SK-N-SH (cell line): ENCODE data around the gene AMD1. TPM values are rescaled to one million over a fixed set of nuclear protein-coding genes. Genes with fewer than 3 reads are reported as not detected.

Source experiments
- CTCF ChIA-PET: fragments of 300-600, 350-600 bp; formaldehyde crosslinking; extraction: SDS; loops from one replicate; lab custom pipeline; 2021; lab: Yijun Ruan, JAX
- POLR2A ChIA-PET: fragments of 350-600 bp; sonication (Branson Sonifier 250); formaldehyde crosslinking; extraction: SDS; loops from one replicate; lab custom pipeline; 2020; ENCODE audit warnings: antibody characterized with exemption, inconsistent platforms; lab: Yijun Ruan, JAX
- DNase-seq: peaks from one replicate; pipeline ENCODE4 v3.0.0; 2012
- H2AFZ ChIP-seq: fragments of 200-600 bp; sonication (generic); 2 replicates; pipeline ENCODE4 v1.8.1; 2016; ENCODE audit warnings: antibody characterized with exemption, mild to moderate bottlenecking, low read depth
- H3F3A ChIP-seq: fragments of 200-600 bp; sonication (generic); replicated peaks from 2 replicates; pipeline ENCODE3; 2016; ENCODE audit warnings: antibody characterized with exemption, mild to moderate bottlenecking; ENCODE audit not compliant: insufficient read depth
- H3K27ac ChIP-seq, 2 experiments: fragments of 200-500 bp in 1 of 2; fragments of 200-600 bp in 1 of 2; sonication (Bioruptor generic) in 1 of 2; sonication (generic), shearing (Covaris generic) in 1 of 2; 2 replicates each; pipeline versions ENCODE4 v1.5.1 to v1.6.1; 2014 to 2016; ENCODE audit warnings: low read depth in 2 of 2, inconsistent platforms in 1 of 2, low read length in 1 of 2, mild to moderate bottlenecking in 1 of 2, mixed read lengths in 1 of 2
- H3K27me3 ChIP-seq: fragments of 200-600 bp; sonication (generic), shearing (Covaris generic); 2 replicates; pipeline ENCODE4 v1.6.1; 2016; ENCODE audit warnings: mixed run types; ENCODE audit not compliant: insufficient read depth
- H3K36me3 ChIP-seq, 2 experiments: fragments of 200-500 bp in 1 of 2; fragments of 200-600 bp in 1 of 2; sonication (Bioruptor generic) in 1 of 2; sonication (generic) in 1 of 2; replicated peaks in 1 of 2; 2 replicates each; pipeline versions ENCODE3 to v1.5.1; 2014 to 2016; ENCODE audit warnings: low read length in 1 of 2, mild to moderate bottlenecking in 1 of 2; ENCODE audit not compliant: insufficient read depth in 2 of 2, control insufficient read depth in 1 of 2
- H3K4me1 ChIP-seq, 2 experiments: fragments of 200-500 bp in 1 of 2; fragments of 200-600 bp in 1 of 2; sonication (Bioruptor generic) in 1 of 2; sonication (generic), shearing (Covaris generic) in 1 of 2; 2 replicates each; pipeline versions ENCODE4 v1.5.1 to v1.6.1; 2014 to 2016; ENCODE audit warnings: low read depth in 1 of 2, low read length in 1 of 2, mixed run types in 1 of 2; ENCODE audit not compliant: insufficient read depth in 2 of 2, control insufficient read depth in 1 of 2
- H3K4me2 ChIP-seq: fragments of 200-600 bp; sonication (generic), shearing (Covaris generic); 2 replicates; pipeline ENCODE4 v1.6.1; 2017; ENCODE audit warnings: mixed run types
- H3K4me3 ChIP-seq, 2 experiments: fragments of 200-500 bp in 1 of 2; fragments of 200-600 bp in 1 of 2; sonication (Bioruptor generic) in 1 of 2; sonication (generic), shearing (Covaris generic) in 1 of 2; 2 replicates each; pipeline versions ENCODE4 v1.5.1 to v1.8.1; 2014 to 2016; ENCODE audit warnings: low read depth in 2 of 2, inconsistent platforms in 1 of 2, low read length in 1 of 2, mild to moderate bottlenecking in 1 of 2, mixed read lengths in 1 of 2, moderate library complexity in 1 of 2
- H3K79me2 ChIP-seq: fragments of 200-600 bp; sonication (generic); 2 replicates; pipeline ENCODE4 v1.8.1; 2017; ENCODE audit warnings: mild to moderate bottlenecking; ENCODE audit not compliant: insufficient read depth
- H3K9ac ChIP-seq: fragments of 200-600 bp; sonication (generic); 2 replicates; pipeline ENCODE4 v1.6.1; 2017; ENCODE audit warnings: mixed run types
- H3K9me2 ChIP-seq: fragments of 200-600 bp; sonication (generic); 2 replicates; pipeline ENCODE4 v1.6.1; 2017; ENCODE audit warnings: mixed run types
- H3K9me3 ChIP-seq: fragments of 200-600 bp; sonication (generic); 2 replicates; pipeline ENCODE4 v1.6.1; 2017; ENCODE audit warnings: mixed run types, mild to moderate bottlenecking, moderate library complexity
- H4K20me1 ChIP-seq: fragments of 200-600 bp; sonication (generic); 2 replicates; pipeline ENCODE4 v1.6.1; 2017; ENCODE audit warnings: mild to moderate bottlenecking, mixed run types; ENCODE audit not compliant: insufficient read depth
- CHD2 ChIP-seq: fragments of 150-350 bp; IDR thresholded peaks from 2 replicates; pipeline ENCODE4 v1.6.1; 2018; ENCODE audit warnings: low read length; ENCODE audit not compliant: partially characterized antibody
- EP300 ChIP-seq, 2 experiments: IDR thresholded peaks; 2 replicates each; pipeline versions ENCODE4 v1.4.0 to v1.6.1; 2012; ENCODE audit warnings: borderline replicate concordance in 1 of 2, low read depth in 1 of 2, low read length in 1 of 2
- EZH2phosphoT487 ChIP-seq: fragments of 200-600 bp; sonication (generic); IDR thresholded peaks from 2 replicates; pipeline ENCODE4 v1.6.1; 2017; ENCODE audit warnings: low read depth, mixed run types, mild to moderate bottlenecking, antibody characterized with exemption, moderate library complexity, borderline replicate concordance
- FOSL2 ChIP-seq: IDR thresholded peaks from 2 replicates; pipeline ENCODE4 v1.4.0; 2012; ENCODE audit warnings: low read depth, mild to moderate bottlenecking, moderate library complexity, borderline replicate concordance
- FOXJ3 ChIP-seq: sonication (generic); formaldehyde crosslinking; IDR thresholded peaks from 2 replicates; pipeline ENCODE4 v1.5.1; 2020; ENCODE audit warnings: mild to moderate bottlenecking, missing genetic modification reagents
- FOXM1 ChIP-seq: IDR thresholded peaks from 2 replicates; pipeline ENCODE4 v1.4.0; 2012; ENCODE audit warnings: low read depth, mild to moderate bottlenecking
- GATA2 ChIP-seq: sonication (generic); formaldehyde crosslinking; IDR thresholded peaks from 2 replicates; pipeline ENCODE4 v1.5.0; 2020; ENCODE audit warnings: mild to moderate bottlenecking, missing genetic modification reagents
- IRF3 ChIP-seq: fragments of 150-350 bp; IDR thresholded peaks from 2 replicates; pipeline ENCODE4 v1.6.1; 2016; ENCODE audit warnings: mild to moderate bottlenecking, low read depth, low read length
- MAX ChIP-seq: IDR thresholded peaks from 2 replicates; pipeline ENCODE4 v1.4.0; 2012; ENCODE audit warnings: low read depth
- MEF2A ChIP-seq: IDR thresholded peaks from 2 replicates; pipeline ENCODE4 v1.4.0; 2012; ENCODE audit warnings: low read depth, borderline replicate concordance
- MXI1 ChIP-seq: IDR thresholded peaks from 2 replicates; pipeline ENCODE4 v1.6.1; 2012; ENCODE audit warnings: mild to moderate bottlenecking, low read depth, low read length, improper control_type of control experiment
- NFIC ChIP-seq: IDR thresholded peaks from 2 replicates; pipeline ENCODE4 v1.4.0; 2012; ENCODE audit warnings: borderline replicate concordance
- POLR2AphosphoS5 ChIP-seq: IDR thresholded peaks from 2 replicates; pipeline ENCODE4 v1.6.1; 2012; ENCODE audit warnings: low read depth, low read length
- RAD21 ChIP-seq: IDR thresholded peaks from 2 replicates; pipeline ENCODE4 v1.6.1; 2012; ENCODE audit warnings: mild to moderate bottlenecking, low read length
- RCOR1 ChIP-seq: fragments of 150-350 bp; IDR thresholded peaks from 2 replicates; pipeline ENCODE4 v1.6.1; 2017; ENCODE audit warnings: antibody characterized with exemption, low read length
- RFX5 ChIP-seq: IDR thresholded peaks from 2 replicates; pipeline ENCODE4 v1.6.1; 2012; ENCODE audit warnings: mild to moderate bottlenecking, improper control_type of control experiment, low read length
- RXRA ChIP-seq: IDR thresholded peaks from 2 replicates; pipeline ENCODE4 v1.4.0; 2012; ENCODE audit warnings: low read depth, mild to moderate bottlenecking, borderline replicate concordance
- SIN3A ChIP-seq: IDR thresholded peaks from 2 replicates; pipeline ENCODE4 v1.6.1; 2012; ENCODE audit warnings: low read depth, mild to moderate bottlenecking, low read length, moderate library complexity, borderline replicate concordance
- SMC3 ChIP-seq: IDR thresholded peaks from 2 replicates; pipeline ENCODE4 v1.6.1; 2012; ENCODE audit warnings: low read depth, low read length, improper control_type of control experiment
- TAF1 ChIP-seq: IDR thresholded peaks from 2 replicates; pipeline ENCODE4 v1.6.1; 2012; ENCODE audit warnings: low read depth, mild to moderate bottlenecking, low read length, moderate library complexity, borderline replicate concordance
- TCF12 ChIP-seq: IDR thresholded peaks from 2 replicates; pipeline ENCODE4 v1.4.0; 2012
- TEAD4 ChIP-seq: IDR thresholded peaks from 2 replicates; pipeline ENCODE4 v1.4.0; 2012; ENCODE audit warnings: mild to moderate bottlenecking, borderline replicate concordance; ENCODE audit not compliant: insufficient read depth
- YY1 ChIP-seq: IDR thresholded peaks from 2 replicates; pipeline ENCODE4 v1.4.0; 2012; ENCODE audit warnings: low read depth, mild to moderate bottlenecking
- WGBS: methylation state at CpG from one replicate; pipeline ENCODE4 v1.1.6; 2017; ENCODE audit warnings: low lambda C conversion rate; 5-methylcytosine and 5-hydroxymethylcytosine counted together
- polyA plus RNA-seq, 3 experiments: library from polyadenylated mRNA; depleted of rRNA; stranded (reverse); fragments of >200 nt; gene quantifications; 2 replicates each; pipeline ENCODE4 v1.2.3, GENCODE V29; 2012
- TF ChIP-seq, protein P1 (sequence below): IDR thresholded peaks from 2 replicates; pipeline ENCODE4 v1.4.0; 2012; ENCODE audit warnings: low read depth, borderline replicate concordance
- TF ChIP-seq, protein P2 (sequence below): fragments of 200-600 bp; sonication (generic); IDR thresholded peaks from 2 replicates; pipeline ENCODE4 v1.6.1; 2017; ENCODE audit warnings: antibody characterized with exemption, mild to moderate bottlenecking, moderate library complexity
- TF ChIP-seq, protein P3 (sequence below): IDR thresholded peaks from 2 replicates; pipeline ENCODE4 v1.4.0; 2012; ENCODE audit warnings: low read depth, borderline replicate concordance

AMD1 gene
- polyA plus RNA-seq, 1 of the 3 experiments (the other 2 are of a cell fraction) = 21.1 TPM

- ChIA-PET POLR2A (interaction anchor here (0.9 to 4.6 kb wide), 6 partner anchors 10 to 194 kb away, joined by 3 to 91 read pairs (median 5); partner anchors contain the start of genes CDK19 and GTF3C6), CTCF (interaction anchor here (0.8 to 5.2 kb wide), 4 partner anchors 11 to 194 kb away, joined by 3 to 41 read pairs (median 4); no protein-coding TSS in a partner anchor)
- Histone ChIP-seq H3F3A (peaks cover 33% of the 10 kb centered on the region), H3K4me3 (peak overlapping the region; percentile 93), H3K9ac (peak overlapping the region; percentile 92), H4K20me1 (peaks cover 56% of the 10 kb centered on the region), H3K9me3 (no peaks in the 10 kb centered on the region), H3K79me2 (peaks cover 66% of the 10 kb centered on the region), H3K27ac (peak overlapping the region; percentile 86 to 92), H2AFZ (no peak overlapping the region), H3K4me1 (peaks cover 20 to 28% of the 10 kb centered on the region in 2 experiments; a peak in 3 of 4 replicates), H3K36me3 (peaks cover 0 to 3% of the 10 kb centered on the region in 2 experiments), H3K27me3 (no peaks in the 10 kb centered on the region), H3K4me2 (peak overlapping the region; percentile 94), H3K9me2 (no peaks in the 10 kb centered on the region)
- DNase-seq = peak; percentile 82
- 1% methylated on average over 14 of the region's 29 CpGs for WGBS
- peak; percentile 98 for TF ChIP-seq MAX
- TF ChIP-seq, protein P1, sequence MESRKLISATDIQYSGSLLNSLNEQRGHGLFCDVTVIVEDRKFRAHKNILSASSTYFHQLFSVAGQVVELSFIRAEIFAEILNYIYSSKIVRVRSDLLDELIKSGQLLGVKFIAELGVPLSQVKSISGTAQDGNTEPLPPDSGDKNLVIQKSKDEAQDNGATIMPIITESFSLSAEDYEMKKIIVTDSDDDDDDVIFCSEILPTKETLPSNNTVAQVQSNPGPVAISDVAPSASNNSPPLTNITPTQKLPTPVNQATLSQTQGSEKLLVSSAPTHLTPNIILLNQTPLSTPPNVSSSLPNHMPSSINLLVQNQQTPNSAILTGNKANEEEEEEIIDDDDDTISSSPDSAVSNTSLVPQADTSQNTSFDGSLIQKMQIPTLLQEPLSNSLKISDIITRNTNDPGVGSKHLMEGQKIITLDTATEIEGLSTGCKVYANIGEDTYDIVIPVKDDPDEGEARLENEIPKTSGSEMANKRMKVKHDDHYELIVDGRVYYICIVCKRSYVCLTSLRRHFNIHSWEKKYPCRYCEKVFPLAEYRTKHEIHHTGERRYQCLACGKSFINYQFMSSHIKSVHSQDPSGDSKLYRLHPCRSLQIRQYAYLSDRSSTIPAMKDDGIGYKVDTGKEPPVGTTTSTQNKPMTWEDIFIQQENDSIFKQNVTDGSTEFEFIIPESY = no peak
- peak; percentile 96 for TF ChIP-seq TAF1
- TF ChIP-seq, protein P2, sequence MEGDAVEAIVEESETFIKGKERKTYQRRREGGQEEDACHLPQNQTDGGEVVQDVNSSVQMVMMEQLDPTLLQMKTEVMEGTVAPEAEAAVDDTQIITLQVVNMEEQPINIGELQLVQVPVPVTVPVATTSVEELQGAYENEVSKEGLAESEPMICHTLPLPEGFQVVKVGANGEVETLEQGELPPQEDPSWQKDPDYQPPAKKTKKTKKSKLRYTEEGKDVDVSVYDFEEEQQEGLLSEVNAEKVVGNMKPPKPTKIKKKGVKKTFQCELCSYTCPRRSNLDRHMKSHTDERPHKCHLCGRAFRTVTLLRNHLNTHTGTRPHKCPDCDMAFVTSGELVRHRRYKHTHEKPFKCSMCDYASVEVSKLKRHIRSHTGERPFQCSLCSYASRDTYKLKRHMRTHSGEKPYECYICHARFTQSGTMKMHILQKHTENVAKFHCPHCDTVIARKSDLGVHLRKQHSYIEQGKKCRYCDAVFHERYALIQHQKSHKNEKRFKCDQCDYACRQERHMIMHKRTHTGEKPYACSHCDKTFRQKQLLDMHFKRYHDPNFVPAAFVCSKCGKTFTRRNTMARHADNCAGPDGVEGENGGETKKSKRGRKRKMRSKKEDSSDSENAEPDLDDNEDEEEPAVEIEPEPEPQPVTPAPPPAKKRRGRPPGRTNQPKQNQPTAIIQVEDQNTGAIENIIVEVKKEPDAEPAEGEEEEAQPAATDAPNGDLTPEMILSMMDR = no peak
- no peak for TF ChIP-seq TEAD4
- no peak for TF ChIP-seq EP300 (IDR thresholded peaks at IDR 0.05; ENCODE audit: borderline replicate concordance in 1 of 2, low read depth in 1 of 2, low read length in 1 of 2)
- no peak for TF ChIP-seq EZH2phosphoT487
- no peak for TF ChIP-seq IRF3
- TF ChIP-seq POLR2AphosphoS5 = peak; percentile 86
- TF ChIP-seq FOXM1 = no peak
- TF ChIP-seq MEF2A = no peak
- peak; percentile 32; the same call in 1 of the 2 replicates for TF ChIP-seq RCOR1
- TF ChIP-seq MXI1 = peak; percentile 99
- TF ChIP-seq CHD2 = no peak
- TF ChIP-seq TCF12 = 0 out of 2 replicates have a peak, but pooled peaks have one; percentile 23
- no peak for TF ChIP-seq NFIC
- TF ChIP-seq RXRA = no peak
- no peak for TF ChIP-seq YY1
- no peak for TF ChIP-seq FOXJ3 (CRISPR knock-in tag)
- peak; percentile 72; the same call in 1 of the 2 replicates for TF ChIP-seq SIN3A
- TF ChIP-seq RAD21 = no peak
- no peak for TF ChIP-seq FOSL2
- TF ChIP-seq RFX5 = no peak
- TF ChIP-seq, protein P3, sequence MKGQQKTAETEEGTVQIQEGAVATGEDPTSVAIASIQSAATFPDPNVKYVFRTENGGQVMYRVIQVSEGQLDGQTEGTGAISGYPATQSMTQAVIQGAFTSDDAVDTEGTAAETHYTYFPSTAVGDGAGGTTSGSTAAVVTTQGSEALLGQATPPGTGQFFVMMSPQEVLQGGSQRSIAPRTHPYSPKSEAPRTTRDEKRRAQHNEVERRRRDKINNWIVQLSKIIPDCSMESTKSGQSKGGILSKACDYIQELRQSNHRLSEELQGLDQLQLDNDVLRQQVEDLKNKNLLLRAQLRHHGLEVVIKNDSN = no peak; the same call in 1 of the 2 replicates
- TF ChIP-seq GATA2 (CRISPR knock-in tag) = no peak
- no peak for TF ChIP-seq SMC3
Observed at GRCh38 chr6:110876170-110876773, 1.7 kb downstream of the AMD1 start.
